Uterus (tissue), 2 donors: ENCODE results near the gene CCSER1.

Source experiments
- POLR2A ChIP-seq, 2 donors: fragments of 450-650 bp; IDR thresholded peaks; one replicate each; pipeline ENCODE4 v1.6.1; 2016; ENCODE audit warnings: antibody characterized with exemption in 2 of 2, mild to moderate bottlenecking in 1 of 2, moderate library complexity in 1 of 2
- TF ChIP-seq, protein P1 (sequence below), 4 experiments: fragments of 200-600 bp in 2 of 4; fragments of 450-650 bp in 2 of 4; sonication (generic) in 2 of 4; IDR thresholded peaks; one replicate each; pipeline ENCODE4 v1.5.1; 2016 to 2019; ENCODE audit warnings: antibody characterized with exemption in 4 of 4, mild to moderate bottlenecking in 2 of 4, moderate library complexity in 1 of 4

DNA sequence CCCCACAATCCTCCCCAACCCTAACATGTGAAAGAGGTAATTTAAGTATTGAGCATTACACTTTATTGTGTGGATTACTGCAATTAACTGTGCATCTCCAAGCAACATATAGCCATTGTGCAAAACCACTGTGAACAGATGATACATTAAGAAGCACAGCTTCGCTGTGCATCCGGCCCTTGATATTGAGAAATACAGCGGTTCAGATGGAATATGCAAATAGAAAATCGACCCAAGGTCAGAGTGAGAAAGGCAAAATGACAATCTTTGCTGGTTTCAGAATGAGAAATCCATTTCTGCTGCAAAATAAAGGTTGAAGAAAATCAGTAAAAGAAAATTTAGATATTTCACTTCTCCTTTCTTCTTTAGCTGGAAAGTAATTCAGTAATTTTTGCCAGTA is 1370.7 kb downstream of the CCSER1 start:
- TF ChIP-seq POLR2A (IDR thresholded peaks at IDR 0.05) = no peak
- TF ChIP-seq, protein P1, sequence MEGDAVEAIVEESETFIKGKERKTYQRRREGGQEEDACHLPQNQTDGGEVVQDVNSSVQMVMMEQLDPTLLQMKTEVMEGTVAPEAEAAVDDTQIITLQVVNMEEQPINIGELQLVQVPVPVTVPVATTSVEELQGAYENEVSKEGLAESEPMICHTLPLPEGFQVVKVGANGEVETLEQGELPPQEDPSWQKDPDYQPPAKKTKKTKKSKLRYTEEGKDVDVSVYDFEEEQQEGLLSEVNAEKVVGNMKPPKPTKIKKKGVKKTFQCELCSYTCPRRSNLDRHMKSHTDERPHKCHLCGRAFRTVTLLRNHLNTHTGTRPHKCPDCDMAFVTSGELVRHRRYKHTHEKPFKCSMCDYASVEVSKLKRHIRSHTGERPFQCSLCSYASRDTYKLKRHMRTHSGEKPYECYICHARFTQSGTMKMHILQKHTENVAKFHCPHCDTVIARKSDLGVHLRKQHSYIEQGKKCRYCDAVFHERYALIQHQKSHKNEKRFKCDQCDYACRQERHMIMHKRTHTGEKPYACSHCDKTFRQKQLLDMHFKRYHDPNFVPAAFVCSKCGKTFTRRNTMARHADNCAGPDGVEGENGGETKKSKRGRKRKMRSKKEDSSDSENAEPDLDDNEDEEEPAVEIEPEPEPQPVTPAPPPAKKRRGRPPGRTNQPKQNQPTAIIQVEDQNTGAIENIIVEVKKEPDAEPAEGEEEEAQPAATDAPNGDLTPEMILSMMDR (IDR thresholded peaks at IDR 0.05) = no peak
